Panc1 (cell line): Measurements from ENCODE around the gene PRKCZ.

ENCODE experiments used
- CTCF ChIP-seq: fragments of 450-650 bp; IDR thresholded peaks from 2 replicates; pipeline ENCODE4 v1.5.1; 2017; ENCODE audit warnings: mild to moderate bottlenecking
- POLR2AphosphoS5 ChIP-seq: IDR thresholded peaks from 2 replicates; pipeline ENCODE4 v1.6.1; 2012; ENCODE audit warnings: mild to moderate bottlenecking, low read depth, low read length, moderate library complexity
- REST ChIP-seq, 2 experiments: IDR thresholded peaks; 2 replicates each; pipeline ENCODE4 v1.6.1; 2011 to 2012; ENCODE audit warnings: low read depth in 2 of 2, control low read depth in 1 of 2, low read length in 1 of 2, mild to moderate bottlenecking in 1 of 2, moderate library complexity in 1 of 2; ENCODE audit not compliant: insufficient read depth in 1 of 2
- TCF7L2 ChIP-seq: IDR thresholded peaks from 2 replicates; pipeline ENCODE4 v1.6.1; 2011; ENCODE audit warnings: mild to moderate bottlenecking, low read depth, low read length, inconsistent platforms

- TF ChIP-seq CTCF (no peak), POLR2AphosphoS5 (no peak), REST (IDR thresholded peaks at IDR 0.05; ENCODE audit: insufficient read depth in 1 of 2, low read depth in 2 of 2, low read length in 1 of 2) (no peak), TCF7L2 (no peak)
These were observed 103.8 kb downstream of the PRKCZ start for GRCh38 chr1:2154022-2154421.
